H9 (cell line): ENCODE data around the gene ARHGAP26. TPM values are rescaled to one million over a fixed set of nuclear protein-coding genes. Genes with fewer than 3 reads are reported as not detected.
A peak's percentile ranks its signal among the peaks of the same experiment; 100 is the strongest.

Experiments used
- DNase-seq: peaks from one replicate; pipeline ENCODE4 v3.0.0-alpha.2; 2017
- H2AFZ ChIP-seq: one replicate; pipeline ENCODE4 v1.6.1; 2013; ENCODE audit warnings: mild to moderate bottlenecking, low read length, control low read depth, moderate library complexity
- H2AK5ac ChIP-seq: 2 replicates; pipeline ENCODE4 v1.6.1; 2013; ENCODE audit warnings: low read length, control low read depth, mixed read lengths; ENCODE audit not compliant: insufficient read length
- H2BK120ac ChIP-seq: one replicate; pipeline ENCODE4 v1.6.1; 2013; ENCODE audit warnings: low read depth, mild to moderate bottlenecking, low read length, control low read depth, inconsistent platforms; ENCODE audit not compliant: poor library complexity, severe bottlenecking
- H2BK12ac ChIP-seq: 2 replicates; pipeline ENCODE4 v1.6.1; 2013; ENCODE audit warnings: low read length, control low read depth, mixed read lengths, low read depth; ENCODE audit not compliant: insufficient read length
- H2BK15ac ChIP-seq: 2 replicates; pipeline ENCODE4 v1.6.1; 2013; ENCODE audit warnings: low read depth, low read length, control low read depth
- H2BK20ac ChIP-seq: one replicate; pipeline ENCODE4 v1.6.1; 2013; ENCODE audit warnings: low read depth, mild to moderate bottlenecking, low read length, control low read depth, inconsistent platforms; ENCODE audit not compliant: poor library complexity, severe bottlenecking
- H2BK5ac ChIP-seq: 2 replicates; pipeline ENCODE4 v1.6.1; 2013; ENCODE audit warnings: low read length, control low read depth, mixed read lengths; ENCODE audit not compliant: insufficient read length
- H3K14ac ChIP-seq: 2 replicates; pipeline ENCODE4 v1.6.1; 2013; ENCODE audit warnings: low read length, control low read depth; ENCODE audit not compliant: insufficient read depth
- H3K18ac ChIP-seq: 2 replicates; pipeline ENCODE4 v1.6.1; 2013; ENCODE audit warnings: low read depth, mild to moderate bottlenecking, mixed read lengths, low read length, control low read depth; ENCODE audit not compliant: insufficient read length
- H3K23ac ChIP-seq: 2 replicates; pipeline ENCODE4 v1.6.1; 2013; ENCODE audit warnings: low read length, control low read depth, mixed read lengths, low read depth; ENCODE audit not compliant: insufficient read length
- H3K23me2 ChIP-seq: 2 replicates; pipeline ENCODE4 v1.6.1; 2013; ENCODE audit warnings: low read depth, mild to moderate bottlenecking, mixed read lengths, low read length, control low read depth; ENCODE audit not compliant: insufficient read length, poor library complexity, severe bottlenecking
- H3K27ac ChIP-seq: 2 replicates; pipeline ENCODE4 v1.5.1; 2013; ENCODE audit warnings: low read length, control low read depth, mixed read lengths, low read depth; ENCODE audit not compliant: insufficient read length
- H3K27me3 ChIP-seq: 2 replicates; pipeline ENCODE4 v1.6.1; 2013; ENCODE audit warnings: low read length, control low read depth, inconsistent platforms; ENCODE audit not compliant: insufficient read depth
- H3K4ac ChIP-seq: 2 replicates; pipeline ENCODE4 v1.6.1; 2013; ENCODE audit warnings: low read depth, mild to moderate bottlenecking, control low read depth, inconsistent platforms, low read length, moderate library complexity
- H3K4me1 ChIP-seq: 2 replicates; pipeline ENCODE4 v1.6.1; 2013; ENCODE audit warnings: low read length, control low read depth, inconsistent platforms; ENCODE audit not compliant: insufficient read depth
- H3K4me2 ChIP-seq: 2 replicates; pipeline ENCODE4 v1.6.1; 2013; ENCODE audit warnings: low read length, control low read depth, mixed read lengths; ENCODE audit not compliant: insufficient read length, insufficient read depth
- H3K56ac ChIP-seq: 2 replicates; pipeline ENCODE4 v1.6.1; 2013; ENCODE audit warnings: low read depth, mild to moderate bottlenecking, mixed read lengths, low read length, control low read depth; ENCODE audit not compliant: insufficient read length
- H3K79me1 ChIP-seq: 2 replicates; pipeline ENCODE4 v1.6.1; 2013; ENCODE audit warnings: low read depth, mild to moderate bottlenecking, moderate library complexity, low read length, control low read depth, inconsistent platforms; ENCODE audit not compliant: insufficient read depth, poor library complexity, severe bottlenecking
- H3K79me2 ChIP-seq: 2 replicates; pipeline ENCODE4 v1.6.1; 2013; ENCODE audit warnings: low read length, control low read depth, inconsistent platforms; ENCODE audit not compliant: insufficient read depth
- H3K9ac ChIP-seq: 2 replicates; pipeline ENCODE4 v1.6.1; 2013; ENCODE audit warnings: low read length, control low read depth, mixed read lengths; ENCODE audit not compliant: insufficient read length; ENCODE audit errors: extremely low read depth
- H3K9me3 ChIP-seq: one replicate; pipeline ENCODE4 v1.6.1; 2013; ENCODE audit warnings: low read depth, low read length, inconsistent platforms; ENCODE audit not compliant: control insufficient read depth
- H3T11ph ChIP-seq: one replicate; pipeline ENCODE4 v1.6.1; 2013; ENCODE audit warnings: mild to moderate bottlenecking, low read length, control low read depth, inconsistent platforms
- H4K20me1 ChIP-seq: one replicate; pipeline ENCODE4 v1.6.1; 2013; ENCODE audit not compliant: control insufficient read depth, insufficient read length, insufficient read depth
- H4K5ac ChIP-seq: 2 replicates; pipeline ENCODE4 v1.6.1; 2013; ENCODE audit warnings: low read depth, mild to moderate bottlenecking, mixed read lengths, low read length, control low read depth; ENCODE audit not compliant: insufficient read length
- H4K8ac ChIP-seq: replicated peaks from 2 replicates; pipeline ENCODE4 v1.6.1; 2013; ENCODE audit warnings: low read length, control low read depth, mixed read lengths, low read depth; ENCODE audit not compliant: insufficient read length
- H4K91ac ChIP-seq: 2 replicates; pipeline ENCODE4 v1.6.1; 2013; ENCODE audit warnings: low read depth, mild to moderate bottlenecking, moderate library complexity, mixed read lengths, low read length, control low read depth; ENCODE audit not compliant: insufficient read length
- H3K27ac Mint-ChIP-seq, 3 experiments: 2 replicates in 2 of 3; 3 replicates in 1 of 3; pipeline ENCODE4 v1.8.0; 2020 to 2021; ENCODE audit warnings: mixed read lengths in 3 of 3, mild to moderate bottlenecking in 1 of 3, moderate library complexity in 1 of 3
- H3K27me3 Mint-ChIP-seq: 2 replicates; pipeline ENCODE4 v1.8.0; 2021; ENCODE audit warnings: low read depth, mild to moderate bottlenecking, moderate library complexity, mixed read lengths
- H3K36me3 Mint-ChIP-seq, 3 experiments: 2 replicates in 2 of 3; 3 replicates in 1 of 3; pipeline ENCODE4 v1.8.0; 2020 to 2021; ENCODE audit warnings: low read depth in 3 of 3, mixed read lengths in 3 of 3; ENCODE audit not compliant: insufficient read depth in 1 of 3
- H3K4me1 Mint-ChIP-seq, 2 experiments: 2 replicates each; pipeline ENCODE4 v1.8.0; 2020; ENCODE audit warnings: mixed read lengths in 2 of 2
- H3K4me3 Mint-ChIP-seq, 2 experiments: 2 replicates in 1 of 2; 3 replicates in 1 of 2; pipeline ENCODE4 v1.8.0; 2020 to 2021; ENCODE audit warnings: mild to moderate bottlenecking in 2 of 2, mixed read lengths in 2 of 2, moderate library complexity in 1 of 2
- H3K9me3 Mint-ChIP-seq, 2 experiments: 2 replicates in 1 of 2; 3 replicates in 1 of 2; pipeline ENCODE4 v1.8.0; 2020; ENCODE audit warnings: mild to moderate bottlenecking in 2 of 2, mixed read lengths in 2 of 2, moderate library complexity in 1 of 2
- WGBS: extraction: QIAGEN DNeasy Blood & Tissue Kit; methylation state at CpG from one replicate; pipeline ENCODE4 v1.1.7; 2013; ENCODE audit warnings: missing lambda C conversion rate, low lambda C conversion rate, mixed read lengths; ENCODE audit not compliant: insufficient read length; ENCODE audit errors: extremely low coverage; 5-methylcytosine and 5-hydroxymethylcytosine counted together
- total RNA-seq: library from RNA; stranded (reverse); gene quantifications from 2 replicates; pipeline ENCODE4 v1.2.1, GENCODE V29; 2021
- TF ChIP-seq, protein P1 (sequence below): fragments of 200-600 bp; sonication (generic); conservative IDR thresholded peaks from 3 replicates; pipeline ENCODE4 v1.8.0; 2021; ENCODE audit warnings: antibody characterized with exemption, mild to moderate bottlenecking

The ARHGAP26 gene
- total RNA-seq, 1 experiment from 2014 or later = 13.8 TPM

DNA sequence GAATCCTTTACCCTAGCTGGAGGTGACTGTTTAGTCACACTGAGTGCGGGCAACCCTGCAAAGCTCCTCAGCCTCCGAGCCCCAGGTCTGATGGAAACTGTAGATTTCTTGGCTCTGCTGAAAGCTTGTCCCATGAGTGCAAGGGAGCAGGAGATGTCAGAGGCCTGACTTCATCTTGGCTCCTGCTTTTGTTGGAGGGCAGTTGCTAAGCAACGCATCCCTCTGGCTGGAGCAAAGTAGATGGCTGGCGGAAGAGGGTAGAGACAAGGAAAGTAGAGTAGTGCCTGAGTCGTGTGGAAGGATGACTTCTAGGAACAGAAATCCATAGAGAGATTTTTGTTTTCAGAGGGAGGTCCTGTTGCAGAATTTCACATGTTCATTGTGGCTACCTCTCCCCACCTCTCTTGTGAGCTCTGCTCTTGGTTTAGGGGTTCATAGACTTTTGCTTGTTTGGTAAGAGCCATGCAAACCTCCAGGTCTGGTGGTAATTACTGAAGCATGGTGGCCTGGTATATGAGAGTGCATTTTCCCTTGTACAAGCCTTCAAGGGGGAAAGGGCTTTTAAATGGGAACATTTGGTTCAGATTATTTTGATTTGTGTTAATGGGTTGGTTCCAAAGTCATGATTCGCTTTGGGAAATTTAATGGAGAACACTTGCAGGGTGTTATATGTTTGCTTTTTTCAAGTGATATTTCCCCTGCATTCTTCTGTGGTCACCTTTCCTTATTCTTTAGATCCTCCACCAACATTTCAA, 71.5 kb downstream of the ARHGAP26 start:
- H3K4me1 Mint-ChIP-seq = peaks cover 23 to 27% of the 10 kb centered on the region in 2 experiments
- H3K23me2 ChIP-seq = no peaks in the 10 kb centered on the region
- no peak overlapping the region for H2BK5ac ChIP-seq
- H3K14ac ChIP-seq = no peak overlapping the region
- no peaks in the 10 kb centered on the region for H3K79me2 ChIP-seq
- peak; percentile 69 for DNase-seq
- no peak overlapping the region for H3K4me2 ChIP-seq
- no peak overlapping the region for H2BK15ac ChIP-seq
- no peak overlapping the region for H4K5ac ChIP-seq
- no peak overlapping the region for H4K8ac ChIP-seq
- H3K9me3 Mint-ChIP-seq = no peaks in the 10 kb centered on the region
- H2AK5ac ChIP-seq = no peak overlapping the region
- no peaks in the 10 kb centered on the region for H3K9me3 ChIP-seq
- no peaks in the 10 kb centered on the region for H4K20me1 ChIP-seq
- no peak overlapping the region for H3K9ac ChIP-seq
- H3K79me1 ChIP-seq = no peaks in the 10 kb centered on the region
- TF ChIP-seq, protein P1, sequence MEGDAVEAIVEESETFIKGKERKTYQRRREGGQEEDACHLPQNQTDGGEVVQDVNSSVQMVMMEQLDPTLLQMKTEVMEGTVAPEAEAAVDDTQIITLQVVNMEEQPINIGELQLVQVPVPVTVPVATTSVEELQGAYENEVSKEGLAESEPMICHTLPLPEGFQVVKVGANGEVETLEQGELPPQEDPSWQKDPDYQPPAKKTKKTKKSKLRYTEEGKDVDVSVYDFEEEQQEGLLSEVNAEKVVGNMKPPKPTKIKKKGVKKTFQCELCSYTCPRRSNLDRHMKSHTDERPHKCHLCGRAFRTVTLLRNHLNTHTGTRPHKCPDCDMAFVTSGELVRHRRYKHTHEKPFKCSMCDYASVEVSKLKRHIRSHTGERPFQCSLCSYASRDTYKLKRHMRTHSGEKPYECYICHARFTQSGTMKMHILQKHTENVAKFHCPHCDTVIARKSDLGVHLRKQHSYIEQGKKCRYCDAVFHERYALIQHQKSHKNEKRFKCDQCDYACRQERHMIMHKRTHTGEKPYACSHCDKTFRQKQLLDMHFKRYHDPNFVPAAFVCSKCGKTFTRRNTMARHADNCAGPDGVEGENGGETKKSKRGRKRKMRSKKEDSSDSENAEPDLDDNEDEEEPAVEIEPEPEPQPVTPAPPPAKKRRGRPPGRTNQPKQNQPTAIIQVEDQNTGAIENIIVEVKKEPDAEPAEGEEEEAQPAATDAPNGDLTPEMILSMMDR = no peak
- no peak overlapping the region for H2BK20ac ChIP-seq
- H3K56ac ChIP-seq = no peak overlapping the region
- H2BK12ac ChIP-seq = no peak overlapping the region
- H3K27ac Mint-ChIP-seq = no peak overlapping the region
- peaks cover 6% of the 10 kb centered on the region; the same call in 1 of the 2 replicates for H3K4me1 ChIP-seq
- H3K4ac ChIP-seq = no peak overlapping the region
- no peak overlapping the region for H3T11ph ChIP-seq
- H3K36me3 Mint-ChIP-seq = no peaks in the 10 kb centered on the region
- H4K91ac ChIP-seq = no peak overlapping the region
- no peak overlapping the region for H3K23ac ChIP-seq
- WGBS = no CpG with 5 or more reads among the region's 6 CpGs
- H3K4me3 Mint-ChIP-seq = no peak overlapping the region
- H3K27me3 ChIP-seq = no peaks in the 10 kb centered on the region
- no peaks in the 10 kb centered on the region for H3K27me3 Mint-ChIP-seq
- H3K27ac ChIP-seq = no peak overlapping the region
- no peak overlapping the region for H2AFZ ChIP-seq
- no peak overlapping the region for H3K18ac ChIP-seq
- no peak overlapping the region for H2BK120ac ChIP-seq
